Measurements from ENCODE around the gene RAB7A. TPM values are rescaled to one million over a fixed set of nuclear protein-coding genes. Genes with fewer than 3 reads are reported as not detected.

Gene RAB7A
- total and polyA plus RNA-seq, 2 of the 8 experiments (the other 6 are each of a cell fraction or from before 2014, with no cell fraction given): 179 to 195 TPM

GRCh38 chr3:128683957-128684356 lies 42.0 kb upstream of the RAB7A start:
- no peaks in the 10 kb centered on the region for H3K27me3 ChIP-seq (replicated peaks in 1 of 4; ENCODE audit: control insufficient read depth in 3 of 4, extremely low read depth in 1 of 4, insufficient read depth in 3 of 4, low read length in 3 of 4)
- no peak overlapping the region for H3K18ac ChIP-seq (ENCODE audit: extremely low read depth, low read length)
- POLR2A ChIA-PET (ENCODE audit: partially characterized antibody): interaction anchor here (1.4 to 1.7 kb wide), 2 partner anchors 11 to 33 kb away, joined by 3 to 5 read pairs; partner anchors contain the start of gene RPN1
- H4K8ac ChIP-seq (ENCODE audit: extremely low read depth, insufficient read depth, low read length): no peak overlapping the region
- 88% methylated on average over 3 of the region's 3 CpGs; no CpG with 5 or more reads in 1 of the 2 experiments for WGBS, 2 experiments (ENCODE audit: extremely low coverage in 1 of 2, insufficient coverage in 1 of 2, insufficient read length in 1 of 2, insufficient replicate concordance in 2 of 2, low coverage in 1 of 2, low lambda C conversion rate in 2 of 2, missing lambda C conversion rate in 1 of 2)
- no peak overlapping the region for H4K5ac ChIP-seq (ENCODE audit: insufficient read length, low read depth, low read length)
- DNase-seq (ENCODE audit: low read depth in 1 of 2, low spot score in 2 of 2) (no peak), FAIRE-seq (no peak)
- H4K20me1 ChIP-seq (replicated peaks in 1 of 2; ENCODE audit: control insufficient read depth in 1 of 2, insufficient read depth in 2 of 2, low read length in 2 of 2): peaks cover 0 to 2% of the 10 kb centered on the region in 2 experiments
- H4K91ac ChIP-seq (replicated peaks; ENCODE audit: insufficient read length, low read length): no peak overlapping the region
- H2BK15ac ChIP-seq (ENCODE audit: low read length): no peak overlapping the region
- H3K23ac ChIP-seq (ENCODE audit: insufficient read length): no peak overlapping the region
- no peaks in the 10 kb centered on the region; the same call in 1 of the 2 replicates for H3K23me2 ChIP-seq (ENCODE audit: low read depth, low read length)
- H2BK12ac ChIP-seq (ENCODE audit: low read depth, low read length): no peak overlapping the region
- no peak overlapping the region for H2BK120ac ChIP-seq (replicated peaks; ENCODE audit: low read depth, low read length)
- H3K4me1 ChIP-seq (replicated peaks in 1 of 4; ENCODE audit: control insufficient read depth in 3 of 4, insufficient read depth in 4 of 4, low read length in 3 of 4): no peaks in the 10 kb centered on the region
- H3K4me3 ChIP-seq (ENCODE audit: extremely low read depth in 1 of 4, insufficient read depth in 2 of 4, low read depth in 3 of 4, low read length in 4 of 4): no peak overlapping the region
- H3K9me3 ChIP-seq (ENCODE audit: insufficient read depth in 2 of 2, low read depth in 1 of 2, low read length in 1 of 2): no peaks in the 10 kb centered on the region
- no peak overlapping the region for H3K4me2 ChIP-seq (ENCODE audit: insufficient read depth in 1 of 2, low read depth in 2 of 2, low read length in 2 of 2)
- CTCF ChIA-PET (ENCODE audit: partially characterized antibody): interaction anchor here (1.4 kb wide), 1 partner anchor 112 kb away, joined by 4 read pairs; no protein-coding TSS in a partner anchor
- no peak overlapping the region for H3K9ac ChIP-seq (replicated peaks in 1 of 4; ENCODE audit: extremely low read depth in 1 of 4, low read depth in 3 of 4, low read length in 3 of 4)
- H2BK20ac ChIP-seq (ENCODE audit: low read length): no peak overlapping the region
- no peak overlapping the region for H2AK5ac ChIP-seq (ENCODE audit: low read depth, low read length)
- no peaks in the 10 kb centered on the region for H3K79me1 ChIP-seq (ENCODE audit: low read depth, low read length)
- no peak overlapping the region for H3K56ac ChIP-seq (replicated peaks; ENCODE audit: insufficient read length, low read depth, low read length)
- H3K4ac ChIP-seq (replicated peaks; ENCODE audit: insufficient read length, low read depth, low read length): no peak overlapping the region
- no peaks in the 10 kb centered on the region for H3K36me3 ChIP-seq (ENCODE audit: control insufficient read depth in 2 of 4, insufficient read depth in 4 of 4, low read length in 3 of 4)
- H3K27ac ChIP-seq (ENCODE audit: low read depth, low read length): no peak overlapping the region
- no peaks in the 10 kb centered on the region for H3K79me2 ChIP-seq (ENCODE audit: control insufficient read depth in 1 of 2, insufficient read depth in 2 of 2, low read length in 2 of 2)
- H2BK5ac ChIP-seq (ENCODE audit: low read depth, low read length): no peak overlapping the region
- H3K14ac ChIP-seq (ENCODE audit: insufficient read length): no peak overlapping the region
- H2AFZ ChIP-seq (ENCODE audit: low read length): no peak overlapping the region
- TF ChIP-seq NRF1 (IDR thresholded peaks at IDR 0.05; ENCODE audit: low read depth, low read length) (no peak), BRCA1 (IDR thresholded peaks at IDR 0.05; ENCODE audit: low read depth, low read length) (no peak), RBBP5 (IDR thresholded peaks at IDR 0.05; ENCODE audit: borderline replicate concordance, low read depth, low read length) (no peak), ASH2L (IDR thresholded peaks at IDR 0.05; ENCODE audit: low read length) (no peak), SRF (IDR thresholded peaks at IDR 0.05; ENCODE audit: low read depth, low read length) (no peak), SIRT6 (IDR thresholded peaks at IDR 0.05; ENCODE audit: low read length) (no peak), BACH1 (IDR thresholded peaks at IDR 0.05; ENCODE audit: low read length) (no peak), SIX5 (IDR thresholded peaks at IDR 0.05; ENCODE audit: low read depth, low read length) (no peak), HDAC2 (IDR thresholded peaks at IDR 0.05; ENCODE audit: borderline replicate concordance in 1 of 2, low read depth in 2 of 2, low read length in 2 of 2) (no peak), SP4 (IDR thresholded peaks at IDR 0.05; ENCODE audit: low read length) (no peak), KDM1A (IDR thresholded peaks at IDR 0.05; ENCODE audit: borderline replicate concordance, low read length) (no peak), SP1 (IDR thresholded peaks at IDR 0.05; ENCODE audit: low read depth, low read length) (no peak), GABPA (IDR thresholded peaks at IDR 0.05; ENCODE audit: borderline replicate concordance, insufficient read depth, low read length) (no peak)

All from H1 (cell line).